ENCODE data around the gene PODN. TPM values are rescaled to one million over a fixed set of nuclear protein-coding genes. Genes with fewer than 3 reads are reported as not detected.
A peak's percentile ranks its signal among the peaks of the same experiment; 100 is the strongest.

PODN gene
- total RNA-seq, 2 donors from 2014 or later, result 6.2 to 22.0 TPM

GRCh38 chr1:53121319-53122172, 59.5 kb downstream of the PODN start:
- intact Hi-C loops (cut with DNase I, micrococcal nuclease), result no loop called here
- ATAC-seq (no peak), DNase-seq (peak in 1 of 2 donors; percentile 53)

- DNase-seq, result no peak
- intact Hi-C loops (cut with DNase I, micrococcal nuclease), result no loop called here
- no peak for ATAC-seq
Measured at GRCh38 chr1:53122201-53122885, 60.3 kb downstream of the PODN start.

GRCh38 chr1:53122961-53123413, 61.0 kb downstream of the PODN start:
- intact Hi-C loops (cut with DNase I, micrococcal nuclease), result no loop called here
- no peak for DNase-seq
- ATAC-seq, result no peak

- peak in 1 of 2 donors; percentile 46 for DNase-seq
- intact Hi-C loops (cut with DNase I, micrococcal nuclease), result no loop called here
- ATAC-seq, result no peak
Measured at GRCh38 chr1:53123453-53124140, 61.6 kb downstream of the PODN start.

- no peak for DNase-seq
- intact Hi-C loops (cut with DNase I, micrococcal nuclease), result no loop called here
- ATAC-seq, result no peak
Measured at GRCh38 chr1:53125122-53125521, 63.1 kb downstream of the PODN start.

GRCh38 chr1:53125623-53126360, 63.8 kb downstream of the PODN start:
- DNase-seq (no peak), ATAC-seq (no peak)
- intact Hi-C loops (cut with DNase I, micrococcal nuclease), result no loop called here

GRCh38 chr1:53126495-53126894, 64.5 kb downstream of the PODN start:
- no peak for ATAC-seq
- intact Hi-C loops (cut with DNase I, micrococcal nuclease), result no loop called here
- no peak for DNase-seq

- intact Hi-C loops (cut with DNase I, micrococcal nuclease), result no loop called here
- no peak for ATAC-seq
- peak in 1 of 2 donors; percentile 18 for DNase-seq
Measured at GRCh38 chr1:53127546-53127945, 65.5 kb downstream of the PODN start.

- intact Hi-C loops (cut with DNase I, micrococcal nuclease), result no loop called here
- ATAC-seq (no peak), DNase-seq (no peak)
Measured at GRCh38 chr1:53128401-53128800, 66.4 kb downstream of the PODN start.

GRCh38 chr1:53129891-53130597, 68.0 kb downstream of the PODN start:
- ATAC-seq (no peak), DNase-seq (no peak)
- intact Hi-C loops (cut with DNase I, micrococcal nuclease), result no loop called here

GRCh38 chr1:53130598-53130877, 68.5 kb downstream of the PODN start:
- intact Hi-C loops (cut with DNase I, micrococcal nuclease), result no loop called here
- ATAC-seq (no peak), DNase-seq (no peak)

- no peak for DNase-seq
Measured at GRCh38 chr1:53130878-53131589, 69.0 kb downstream of the PODN start.

GRCh38 chr1:53131590-53131938, 69.6 kb downstream of the PODN start:
- ATAC-seq (no peak), DNase-seq (no peak)
- intact Hi-C loops (cut with DNase I, micrococcal nuclease), result no loop called here

More at GRCh38 chr1:53130878-53131589, 69.0 kb downstream of the PODN start:
- intact Hi-C loops (cut with DNase I, micrococcal nuclease), result no loop called here
- ATAC-seq, result no peak

GRCh38 chr1:53132176-53132575, 70.2 kb downstream of the PODN start:
- no peak for DNase-seq
- intact Hi-C loops (cut with DNase I, micrococcal nuclease), result no loop called here
- ATAC-seq, result no peak

GRCh38 chr1:53133261-53134041, 71.4 kb downstream of the PODN start:
- no peak for ATAC-seq
- intact Hi-C loops (cut with DNase I, micrococcal nuclease), result no loop called here

GRCh38 chr1:53134042-53134485, 72.1 kb downstream of the PODN start:
- no peak for ATAC-seq
- intact Hi-C loops (cut with DNase I, micrococcal nuclease), result no loop called here
- DNase-seq, result no peak

More at GRCh38 chr1:53133261-53134041, 71.4 kb downstream of the PODN start:
- DNase-seq, result no peak

Measured in left colon (tissue), 2 donors.